ENCODE results near the gene KCTD8.
A peak's percentile ranks its signal among the peaks of the same experiment; 100 is the strongest.

The KCTD8 gene

DNA sequence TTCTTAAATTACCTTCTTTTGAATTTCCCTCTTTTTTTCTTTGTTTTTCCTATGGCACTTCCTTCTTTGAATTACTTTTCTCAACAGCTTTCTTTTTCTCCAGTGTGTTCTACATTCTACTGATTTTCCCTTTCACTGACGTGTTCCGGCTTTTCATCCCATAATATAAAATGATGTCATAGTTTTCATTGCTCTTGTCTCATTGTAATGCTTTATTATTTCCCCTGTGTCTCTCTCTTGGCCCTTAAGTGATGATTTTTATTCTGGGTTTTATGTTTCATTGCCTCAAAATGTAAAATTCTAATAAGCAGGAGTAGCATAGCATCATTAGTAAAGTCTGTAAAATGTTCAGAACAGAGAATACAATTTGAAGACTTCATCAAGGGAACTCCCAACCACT lies 299.3 kb downstream of the KCTD8 start:
- Histone ChIP-seq H3K23ac (ENCODE audit: low read length in 2 of 2) (no peak overlapping the region), H3K4ac (ENCODE audit: low read depth in 1 of 2, low read length in 2 of 2) (no peak overlapping the region), H3K14ac (ENCODE audit: low read length in 2 of 2) (no peak overlapping the region), H3K9me3 (ENCODE audit: control insufficient read depth, low read length) (peaks cover 9% of the 10 kb centered on the region), H2BK12ac (ENCODE audit: low read length in 2 of 2) (no peak overlapping the region), H3K27me3 (ENCODE audit: control insufficient read depth in 1 of 2, insufficient read depth in 1 of 2, low read length in 2 of 2) (no peaks in the 10 kb centered on the region), H4K91ac (ENCODE audit: low read length) (no peak overlapping the region), H2AK5ac (ENCODE audit: low read length, severe bottlenecking) (no peak overlapping the region), H2BK120ac (ENCODE audit: low read depth, low read length) (no peak overlapping the region), H3K36me3 (ENCODE audit: control insufficient read depth in 1 of 2, insufficient read depth in 2 of 2, low read depth in 1 of 2, low read length in 2 of 2) (no peaks in the 10 kb centered on the region), H3K4me2 (ENCODE audit: low read length, poor library complexity, severe bottlenecking) (no peak overlapping the region), H2BK15ac (ENCODE audit: low read depth, poor library complexity, severe bottlenecking) (no peak overlapping the region), H4K8ac (ENCODE audit: low read length) (no peak overlapping the region), H3K4me1 (ENCODE audit: control insufficient read depth, insufficient read depth, low read depth, low read length) (no peaks in the 10 kb centered on the region), H2BK5ac (ENCODE audit: low read depth, low read length, poor library complexity, severe bottlenecking) (no peak overlapping the region), H3K4me3 (ENCODE audit: insufficient read depth in 1 of 2, low read depth in 1 of 2, low read length in 2 of 2) (no peak overlapping the region), H3K9ac (ENCODE audit: low read length) (no peak overlapping the region), H2AFZ (ENCODE audit: low read depth, low read length) (no peak overlapping the region), H3K79me1 (replicated peaks; ENCODE audit: low read length, poor library complexity, severe bottlenecking) (no peaks in the 10 kb centered on the region), H3K27ac (ENCODE audit: low read length, poor library complexity, severe bottlenecking) (peak overlapping the region; percentile 19), H3K18ac (ENCODE audit: low read depth in 1 of 2, low read length in 2 of 2) (no peak overlapping the region)
- WGBS = no CpG with 5 or more reads among the region's 2 CpGs
- DNase-seq = no peak

DNA sequence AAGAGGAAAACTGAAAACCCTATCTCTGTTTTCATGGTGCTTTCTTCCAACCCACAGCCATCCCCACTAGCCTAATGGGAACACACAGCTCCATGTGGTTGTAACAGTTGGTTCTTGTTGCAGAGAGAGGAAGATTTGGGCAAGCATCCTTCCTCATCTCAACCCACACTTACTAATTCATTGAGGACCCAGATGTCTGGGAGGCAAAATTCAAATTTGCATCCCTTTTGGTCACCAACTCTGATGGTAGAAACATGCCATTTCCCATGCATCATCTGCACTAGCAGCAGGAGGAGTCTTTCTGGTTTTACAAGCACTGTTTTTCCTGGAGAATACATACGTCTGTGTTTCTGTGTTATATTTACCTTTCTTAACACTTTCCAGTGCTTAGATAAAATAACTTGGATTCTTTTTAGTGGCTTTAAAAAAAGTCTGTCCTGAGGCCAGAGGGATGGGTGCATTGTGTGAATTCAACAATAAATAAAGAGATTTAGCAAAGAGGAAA lies 301.0 kb downstream of the KCTD8 start:
- H3K23ac ChIP-seq (ENCODE audit: low read length in 2 of 2) = no peak overlapping the region
- no peak for DNase-seq
- no CpG with 5 or more reads among the region's 1 CpG for WGBS

DNA sequence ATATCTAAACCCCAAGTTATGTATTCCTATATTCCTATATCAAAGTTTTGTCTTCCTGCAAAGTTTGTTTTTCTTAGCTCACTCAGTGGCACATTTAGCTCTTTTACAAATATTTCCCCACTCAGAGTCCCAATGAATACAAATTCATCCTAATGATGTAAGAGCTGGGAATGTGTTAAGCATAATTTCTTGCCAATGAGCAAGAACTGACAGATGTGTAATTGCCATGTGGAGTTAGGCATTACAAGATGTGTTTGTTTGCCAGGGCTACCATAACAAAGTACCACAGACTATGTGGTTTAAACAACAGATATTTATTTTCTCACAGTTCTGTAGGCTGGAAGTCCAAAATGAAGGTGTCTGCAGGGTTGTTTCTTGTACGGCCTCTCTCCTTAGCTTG lies 302.1 kb downstream of the KCTD8 start:
- no peak for DNase-seq
- H3K9me3 ChIP-seq (ENCODE audit: control insufficient read depth, low read length) = peaks cover 9% of the 10 kb centered on the region
- no peak overlapping the region for H4K91ac ChIP-seq (ENCODE audit: low read length)
- H3K27me3 ChIP-seq (ENCODE audit: control insufficient read depth in 1 of 2, insufficient read depth in 1 of 2, low read length in 2 of 2) = no peaks in the 10 kb centered on the region
- no peak overlapping the region for H3K27ac ChIP-seq (ENCODE audit: low read length, poor library complexity, severe bottlenecking)
- no peak overlapping the region for H3K9ac ChIP-seq (ENCODE audit: low read length)
- no peak overlapping the region for H2BK15ac ChIP-seq (ENCODE audit: low read depth, poor library complexity, severe bottlenecking)
- no peak overlapping the region for H3K4me3 ChIP-seq (ENCODE audit: insufficient read depth in 1 of 2, low read depth in 1 of 2, low read length in 2 of 2)
- H4K8ac ChIP-seq (ENCODE audit: low read length) = no peak overlapping the region
- no peak overlapping the region for H2BK12ac ChIP-seq (ENCODE audit: low read length in 2 of 2)
- H3K23ac ChIP-seq (ENCODE audit: low read length in 2 of 2) = no peak overlapping the region
- no peaks in the 10 kb centered on the region for H3K4me1 ChIP-seq (ENCODE audit: control insufficient read depth, insufficient read depth, low read depth, low read length)
- no peak overlapping the region for H2AK5ac ChIP-seq (ENCODE audit: low read length, severe bottlenecking)
- WGBS = 85% methylated on average over 1 of the region's 1 CpG
- no peak overlapping the region for H3K4me2 ChIP-seq (ENCODE audit: low read length, poor library complexity, severe bottlenecking)
- no peak overlapping the region for H2BK5ac ChIP-seq (ENCODE audit: low read depth, low read length, poor library complexity, severe bottlenecking)
- H3K4ac ChIP-seq (ENCODE audit: low read depth in 1 of 2, low read length in 2 of 2) = no peak overlapping the region
- no peak overlapping the region for H3K18ac ChIP-seq (ENCODE audit: low read depth in 1 of 2, low read length in 2 of 2)
- H3K79me1 ChIP-seq (replicated peaks; ENCODE audit: low read length, poor library complexity, severe bottlenecking) = no peaks in the 10 kb centered on the region
- no peak overlapping the region for H3K14ac ChIP-seq (ENCODE audit: low read length in 2 of 2)
- H3K36me3 ChIP-seq (ENCODE audit: control insufficient read depth in 1 of 2, insufficient read depth in 2 of 2, low read depth in 1 of 2, low read length in 2 of 2) = no peaks in the 10 kb centered on the region
- no peak overlapping the region for H2AFZ ChIP-seq (ENCODE audit: low read depth, low read length)
- H2BK120ac ChIP-seq (ENCODE audit: low read depth, low read length) = no peak overlapping the region

More for the DNA sequence above, 301.0 kb downstream of the KCTD8 start:
- no peak overlapping the region for H3K4ac ChIP-seq (ENCODE audit: low read depth in 1 of 2, low read length in 2 of 2)
- H3K4me2 ChIP-seq (ENCODE audit: low read length, poor library complexity, severe bottlenecking) = no peak overlapping the region
- H3K9ac ChIP-seq (ENCODE audit: low read length) = no peak overlapping the region
- H2BK15ac ChIP-seq (ENCODE audit: low read depth, poor library complexity, severe bottlenecking) = no peak overlapping the region
- H4K8ac ChIP-seq (ENCODE audit: low read length) = no peak overlapping the region
- no peak overlapping the region for H2BK5ac ChIP-seq (ENCODE audit: low read depth, low read length, poor library complexity, severe bottlenecking)
- H3K36me3 ChIP-seq (ENCODE audit: control insufficient read depth in 1 of 2, insufficient read depth in 2 of 2, low read depth in 1 of 2, low read length in 2 of 2) = no peaks in the 10 kb centered on the region
- no peak overlapping the region for H3K27ac ChIP-seq (ENCODE audit: low read length, poor library complexity, severe bottlenecking)
- H3K14ac ChIP-seq (ENCODE audit: low read length in 2 of 2) = no peak overlapping the region
- no peak overlapping the region for H2AK5ac ChIP-seq (ENCODE audit: low read length, severe bottlenecking)
- H2AFZ ChIP-seq (ENCODE audit: low read depth, low read length) = no peak overlapping the region
- no peak overlapping the region for H2BK120ac ChIP-seq (ENCODE audit: low read depth, low read length)
- H3K18ac ChIP-seq (ENCODE audit: low read depth in 1 of 2, low read length in 2 of 2) = no peak overlapping the region
- no peaks in the 10 kb centered on the region for H3K79me1 ChIP-seq (replicated peaks; ENCODE audit: low read length, poor library complexity, severe bottlenecking)
- no peaks in the 10 kb centered on the region for H3K27me3 ChIP-seq (ENCODE audit: control insufficient read depth in 1 of 2, insufficient read depth in 1 of 2, low read length in 2 of 2)
- no peak overlapping the region for H4K91ac ChIP-seq (ENCODE audit: low read length)
- no peaks in the 10 kb centered on the region for H3K4me1 ChIP-seq (ENCODE audit: control insufficient read depth, insufficient read depth, low read depth, low read length)
- H3K4me3 ChIP-seq (ENCODE audit: insufficient read depth in 1 of 2, low read depth in 1 of 2, low read length in 2 of 2) = no peak overlapping the region
- peaks cover 9% of the 10 kb centered on the region for H3K9me3 ChIP-seq (ENCODE audit: control insufficient read depth, low read length)
- no peak overlapping the region for H2BK12ac ChIP-seq (ENCODE audit: low read length in 2 of 2)

GRCh38 chr4:44145868-44146267 lies 302.7 kb downstream of the KCTD8 start:
- Histone ChIP-seq H2BK120ac (ENCODE audit: low read depth, low read length) (no peak overlapping the region), H2BK12ac (ENCODE audit: low read length in 2 of 2) (no peak overlapping the region), H3K14ac (ENCODE audit: low read length in 2 of 2) (no peak overlapping the region), H3K4me1 (ENCODE audit: control insufficient read depth, insufficient read depth, low read depth, low read length) (no peaks in the 10 kb centered on the region), H4K8ac (ENCODE audit: low read length) (no peak overlapping the region), H2AFZ (ENCODE audit: low read depth, low read length) (no peak overlapping the region), H3K4ac (ENCODE audit: low read depth in 1 of 2, low read length in 2 of 2) (no peak overlapping the region), H3K4me2 (ENCODE audit: low read length, poor library complexity, severe bottlenecking) (no peak overlapping the region), H3K23ac (ENCODE audit: low read length in 2 of 2) (no peak overlapping the region), H2AK5ac (ENCODE audit: low read length, severe bottlenecking) (no peak overlapping the region), H3K27ac (ENCODE audit: low read length, poor library complexity, severe bottlenecking) (no peak overlapping the region), H2BK5ac (ENCODE audit: low read depth, low read length, poor library complexity, severe bottlenecking) (no peak overlapping the region), H3K27me3 (ENCODE audit: control insufficient read depth in 1 of 2, insufficient read depth in 1 of 2, low read length in 2 of 2) (no peaks in the 10 kb centered on the region), H3K36me3 (ENCODE audit: control insufficient read depth in 1 of 2, insufficient read depth in 2 of 2, low read depth in 1 of 2, low read length in 2 of 2) (no peaks in the 10 kb centered on the region), H3K9me3 (ENCODE audit: control insufficient read depth, low read length) (peaks cover 9% of the 10 kb centered on the region), H4K91ac (ENCODE audit: low read length) (no peak overlapping the region), H3K9ac (ENCODE audit: low read length) (no peak overlapping the region), H3K18ac (ENCODE audit: low read depth in 1 of 2, low read length in 2 of 2) (no peak overlapping the region), H3K79me1 (replicated peaks; ENCODE audit: low read length, poor library complexity, severe bottlenecking) (no peaks in the 10 kb centered on the region), H2BK15ac (ENCODE audit: low read depth, poor library complexity, severe bottlenecking) (no peak overlapping the region), H3K4me3 (ENCODE audit: insufficient read depth in 1 of 2, low read depth in 1 of 2, low read length in 2 of 2) (no peak overlapping the region)
- peak; percentile 14 for DNase-seq

All from mesenchymal stem cell (in vitro differentiated cells and primary cell).